ENCODE data around the gene PRR23A. TPM values are rescaled to one million over a fixed set of nuclear protein-coding genes. Genes with fewer than 3 reads are reported as not detected.

The PRR23A gene
- total RNA-seq, 3 donors from 2014 or later, result not detected

GRCh38 chr3:139020036-139020867 is 14.2 kb upstream of the PRR23A start:
- DNase-seq (ENCODE audit: low spot score in 2 of 2), result no peak
- Histone ChIP-seq H3K27me3 (no peaks in the 10 kb centered on the region), H3K4me3 (no peak overlapping the region), H3K27ac (no peak overlapping the region), H3K4me1 (no peaks in the 10 kb centered on the region), H3K36me3 (no peaks in the 10 kb centered on the region), H3K9me3 (peaks cover 17 to 22% of the 10 kb centered on the region in 2 donors)
- intact Hi-C loops (cut with DNase I; ENCODE audit: low total_unique reads), result no loop called here
- TF ChIP-seq POLR2A (IDR thresholded peaks at IDR 0.05) (no peak), CTCF (IDR thresholded peaks at IDR 0.05) (no peak), POLR2AphosphoS5 (IDR thresholded peaks at IDR 0.05) (no peak)

DNA sequence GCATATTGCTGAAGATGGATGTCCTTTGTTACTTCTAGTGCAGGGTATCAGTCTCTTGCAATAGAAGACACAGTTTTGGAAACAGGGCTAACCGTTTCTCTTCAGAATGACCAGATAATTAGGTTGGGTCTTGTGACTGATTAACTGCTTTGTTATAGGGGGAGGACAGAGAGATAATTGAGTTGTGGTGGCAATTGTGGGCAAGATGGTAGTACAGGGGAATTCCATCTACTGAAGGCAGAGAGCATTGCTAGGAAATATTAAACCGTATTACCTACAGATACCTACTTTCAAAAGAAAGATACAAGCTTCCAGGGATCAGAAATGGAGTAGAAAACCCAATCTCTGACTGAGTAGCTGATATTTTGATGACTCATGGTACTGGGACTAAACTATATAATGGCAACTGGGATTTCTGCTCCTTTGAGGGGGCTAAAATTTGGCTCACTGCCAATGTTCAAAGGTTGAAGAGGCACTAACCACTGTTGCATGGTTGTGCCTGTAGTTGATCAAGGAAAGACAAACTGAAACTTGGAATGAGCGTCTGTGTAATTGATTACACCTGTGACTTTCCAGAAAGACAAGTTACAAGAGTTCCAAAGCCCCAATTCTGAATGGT is 10.5 kb upstream of the PRR23A start:
- H3K4me3 ChIP-seq, result no peak overlapping the region
- H3K9me3 ChIP-seq, result peaks cover 18 to 23% of the 10 kb centered on the region in 2 donors
- H3K4me1 ChIP-seq, result no peaks in the 10 kb centered on the region
- no peaks in the 10 kb centered on the region for H3K36me3 ChIP-seq
- TF ChIP-seq POLR2A (IDR thresholded peaks at IDR 0.05) (no peak), POLR2AphosphoS5 (IDR thresholded peaks at IDR 0.05) (no peak), CTCF (IDR thresholded peaks at IDR 0.05) (no peak)
- intact Hi-C loops (cut with DNase I; ENCODE audit: low total_unique reads), result no loop called here
- H3K27me3 ChIP-seq, result no peaks in the 10 kb centered on the region
- no peak for DNase-seq (ENCODE audit: low spot score in 2 of 2)
- H3K27ac ChIP-seq, result no peak overlapping the region

- DNase-seq (ENCODE audit: low spot score in 2 of 2), result no peak
- intact Hi-C loops (cut with DNase I; ENCODE audit: low total_unique reads), result no loop called here
- H3K27ac ChIP-seq, result no peak overlapping the region
These were observed 593 bp downstream of the PRR23A start for GRCh38 chr3:139005356-139005993.

DNA sequence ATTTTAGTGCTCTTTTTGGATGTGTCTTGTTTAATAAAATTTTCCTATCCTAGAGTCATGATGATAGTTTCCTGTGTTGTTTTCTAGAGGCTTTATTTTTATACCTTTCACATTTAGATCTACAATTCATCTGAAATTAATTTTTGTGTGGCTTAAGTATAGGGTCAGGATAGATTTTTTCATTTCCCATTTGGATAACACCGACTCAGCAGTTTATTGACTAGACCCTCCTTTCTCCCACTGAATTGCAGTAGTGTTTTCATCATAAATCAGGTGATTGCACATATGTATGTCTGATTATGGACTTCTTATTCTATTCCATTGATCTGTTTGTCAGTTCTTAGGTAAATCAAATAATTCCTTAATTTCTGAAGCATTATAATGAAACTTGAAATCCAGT is 10.4 kb downstream of the PRR23A start:
- H3K27me3 ChIP-seq, result peaks cover 0 to 4% of the 10 kb centered on the region in 2 donors
- no peaks in the 10 kb centered on the region for H3K4me1 ChIP-seq
- intact Hi-C loops (cut with DNase I; ENCODE audit: low total_unique reads), result no loop called here
- no peak overlapping the region for H3K4me3 ChIP-seq
- peaks cover 3 to 7% of the 10 kb centered on the region in 2 donors for H3K9me3 ChIP-seq
- no peak for TF ChIP-seq CTCF (IDR thresholded peaks at IDR 0.05)
- no peak for TF ChIP-seq POLR2AphosphoS5 (IDR thresholded peaks at IDR 0.05)
- no peak for TF ChIP-seq POLR2A (IDR thresholded peaks at IDR 0.05)
- no peaks in the 10 kb centered on the region for H3K36me3 ChIP-seq
- no peak overlapping the region for H3K27ac ChIP-seq
- no peak for DNase-seq (ENCODE audit: low spot score in 2 of 2)

More at GRCh38 chr3:139005356-139005993, 593 bp downstream of the PRR23A start:
- no peaks in the 10 kb centered on the region for H3K27me3 ChIP-seq
- no peaks in the 10 kb centered on the region for H3K4me1 ChIP-seq
- no peak overlapping the region for H3K4me3 ChIP-seq
- H3K36me3 ChIP-seq, result no peaks in the 10 kb centered on the region
- peaks cover 5 to 18% of the 10 kb centered on the region in 2 donors for H3K9me3 ChIP-seq
- TF ChIP-seq CTCF (IDR thresholded peaks at IDR 0.05) (no peak), POLR2AphosphoS5 (IDR thresholded peaks at IDR 0.05) (no peak), POLR2A (IDR thresholded peaks at IDR 0.05) (no peak)

- Histone ChIP-seq H3K9me3 (no peaks in the 10 kb centered on the region), H3K27ac (no peak overlapping the region), H3K4me1 (no peaks in the 10 kb centered on the region), H3K4me3 (no peak overlapping the region), H3K27me3 (no peaks in the 10 kb centered on the region), H3K36me3 (no peaks in the 10 kb centered on the region)
- DNase-seq (ENCODE audit: low spot score in 2 of 2), result no peak
- no peak for TF ChIP-seq POLR2AphosphoS5 (IDR thresholded peaks at IDR 0.05)
- TF ChIP-seq POLR2A (IDR thresholded peaks at IDR 0.05), result no peak
- no peak for TF ChIP-seq CTCF (IDR thresholded peaks at IDR 0.05)
- intact Hi-C loops (cut with DNase I; ENCODE audit: low total_unique reads), result no loop called here
These were observed 18.9 kb downstream of the PRR23A start for GRCh38 chr3:138987181-138987580.

Measured in breast epithelium (tissue), 4 donors.